ENCODE results near the gene FASTKD3. TPM values are rescaled to one million over a fixed set of nuclear protein-coding genes. Genes with fewer than 3 reads are reported as not detected.

The FASTKD3 gene
- total RNA-seq, 1 experiment from 2014 or later = 16.9 TPM

DNA sequence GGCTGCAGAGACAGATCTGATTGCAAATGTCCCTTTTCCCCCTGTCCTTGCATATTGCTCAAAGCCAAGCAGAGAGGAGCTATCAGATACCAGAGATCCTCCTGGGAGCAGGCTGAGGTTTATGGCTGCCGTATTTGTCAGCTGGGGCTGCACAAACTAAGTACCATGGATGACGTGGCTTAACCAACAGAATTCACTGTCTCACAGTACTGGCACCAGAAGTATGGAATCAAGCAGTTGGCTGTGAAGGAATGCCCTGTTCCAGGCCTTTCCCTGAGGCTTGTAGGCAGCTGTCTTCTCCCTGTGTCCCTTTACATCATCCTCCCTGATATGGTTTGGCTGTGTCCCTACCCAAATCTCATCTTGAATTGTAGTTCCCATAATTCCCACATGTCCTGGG, 20.5 kb downstream of the FASTKD3 start:
- DNase-seq = peak; percentile 72 to 80
- H3K9me3 ChIP-seq (replicated peaks) = no peaks in the 10 kb centered on the region
- peaks cover 11% of the 10 kb centered on the region for H3K4me1 ChIP-seq
- no peaks in the 10 kb centered on the region for H3K36me3 ChIP-seq
- H3K27ac ChIP-seq = peak overlapping the region; percentile 42
- no peak overlapping the region for H3K4me3 ChIP-seq
- no peaks in the 10 kb centered on the region for H3K27me3 ChIP-seq

DNA sequence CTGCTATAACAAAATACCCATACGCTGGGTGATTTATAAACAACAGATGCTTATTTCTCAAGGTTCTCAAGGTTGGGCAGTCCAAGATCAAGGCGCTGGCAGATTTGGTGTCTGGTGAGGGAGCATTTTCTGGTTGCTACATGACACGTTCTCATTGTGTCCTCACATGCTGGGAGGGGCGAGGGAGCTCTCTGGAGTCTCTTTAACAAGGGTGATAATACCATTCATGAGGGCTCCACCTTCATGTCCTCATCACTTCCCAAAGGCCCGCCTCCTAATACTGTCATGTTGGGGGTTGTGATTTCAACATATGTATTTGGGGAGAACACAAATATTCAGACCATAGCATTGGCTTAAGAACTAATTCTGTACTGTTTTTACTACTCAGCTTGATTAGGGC, 22.5 kb downstream of the FASTKD3 start:
- H3K4me1 ChIP-seq = peaks cover 26% of the 10 kb centered on the region
- H3K27ac ChIP-seq = no peak overlapping the region

DNA sequence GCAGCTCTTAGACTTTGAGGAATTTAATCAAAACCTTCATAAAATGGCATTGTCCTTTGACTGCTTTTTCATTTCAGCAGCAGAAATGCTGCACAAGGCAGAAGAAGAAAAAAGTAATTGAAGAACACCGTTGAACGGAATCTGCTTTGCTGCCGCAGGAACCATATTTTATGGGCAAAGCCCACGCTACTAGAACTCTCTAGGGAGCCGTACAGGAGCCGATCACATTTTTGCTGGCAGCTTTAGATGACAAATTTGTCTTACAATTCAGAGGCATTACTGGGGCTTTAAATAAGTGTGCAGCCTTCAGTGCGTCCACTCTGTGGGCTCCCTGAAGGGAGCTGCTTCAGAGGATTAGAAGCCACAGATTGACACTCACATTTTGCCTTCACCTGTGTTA, 23.3 kb downstream of the FASTKD3 start:
- H3K9me3 ChIP-seq (replicated peaks) = 0 out of 2 replicates have a peak, but pooled peaks cover 3% of the 10 kb centered on the region
- H3K27me3 ChIP-seq = no peaks in the 10 kb centered on the region
- peaks cover 26% of the 10 kb centered on the region for H3K4me1 ChIP-seq
- H3K36me3 ChIP-seq = no peaks in the 10 kb centered on the region
- H3K4me3 ChIP-seq = no peak overlapping the region
- no peak for DNase-seq
- H3K27ac ChIP-seq = no peak overlapping the region

More for the DNA sequence above, 22.5 kb downstream of the FASTKD3 start:
- no peaks in the 10 kb centered on the region for H3K27me3 ChIP-seq
- H3K4me3 ChIP-seq = no peak overlapping the region
- DNase-seq = no peak
- H3K36me3 ChIP-seq = no peaks in the 10 kb centered on the region
- no peaks in the 10 kb centered on the region for H3K9me3 ChIP-seq (replicated peaks)

DNA sequence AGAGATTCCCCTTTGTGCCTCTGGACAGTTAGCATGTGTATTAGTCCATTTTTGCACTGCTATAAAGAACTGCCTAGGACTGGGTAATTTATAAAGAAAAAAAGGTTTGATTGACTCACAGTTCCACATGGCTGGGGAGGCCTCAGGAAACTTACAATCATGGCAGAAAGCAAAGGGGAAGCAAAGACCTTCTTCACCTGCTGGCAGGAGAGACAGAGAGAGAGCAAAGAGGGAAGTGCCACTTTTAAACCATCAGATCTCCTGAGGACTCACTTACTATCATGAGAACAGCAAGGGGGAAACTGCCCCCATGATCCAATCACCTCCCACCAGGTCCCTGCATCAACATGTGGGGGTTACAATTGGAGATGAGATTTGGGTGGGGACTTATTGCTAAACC, 23.9 kb downstream of the FASTKD3 start:
- Histone ChIP-seq H3K9me3 (replicated peaks) (0 out of 2 replicates have a peak, but pooled peaks cover 3% of the 10 kb centered on the region), H3K27me3 (no peaks in the 10 kb centered on the region), H3K27ac (no peak overlapping the region), H3K4me3 (no peak overlapping the region), H3K36me3 (no peaks in the 10 kb centered on the region), H3K4me1 (peaks cover 26% of the 10 kb centered on the region)
- no peak for DNase-seq

DNA sequence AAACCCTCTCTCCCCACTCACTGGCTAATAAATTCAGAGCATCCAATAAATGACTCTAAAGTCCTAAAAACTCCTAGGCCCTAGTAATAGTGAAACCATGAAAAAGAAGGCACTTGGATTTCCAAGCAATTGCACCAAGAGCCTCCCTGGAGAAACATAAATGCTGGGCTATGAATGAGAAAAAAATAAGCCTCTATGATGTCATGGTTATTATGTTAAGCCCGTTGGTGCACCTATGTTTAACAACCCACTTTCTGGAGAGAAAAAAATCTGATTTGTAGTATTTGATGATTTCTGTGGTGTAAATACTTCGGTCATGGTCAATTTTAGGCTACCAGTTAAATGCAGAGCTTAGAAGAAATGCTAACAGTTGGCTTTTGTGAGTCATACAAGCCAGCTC, 26.3 kb downstream of the FASTKD3 start:
- H3K27me3 ChIP-seq = no peaks in the 10 kb centered on the region
- DNase-seq = peak; percentile 23 to 74
- H3K4me1 ChIP-seq = peaks cover 36% of the 10 kb centered on the region
- H3K27ac ChIP-seq = peak overlapping the region; percentile 74
- 0 out of 2 replicates have a peak, but pooled peaks cover 6% of the 10 kb centered on the region for H3K9me3 ChIP-seq (replicated peaks)
- no peak overlapping the region for H3K4me3 ChIP-seq
- H3K36me3 ChIP-seq = no peaks in the 10 kb centered on the region

DNA sequence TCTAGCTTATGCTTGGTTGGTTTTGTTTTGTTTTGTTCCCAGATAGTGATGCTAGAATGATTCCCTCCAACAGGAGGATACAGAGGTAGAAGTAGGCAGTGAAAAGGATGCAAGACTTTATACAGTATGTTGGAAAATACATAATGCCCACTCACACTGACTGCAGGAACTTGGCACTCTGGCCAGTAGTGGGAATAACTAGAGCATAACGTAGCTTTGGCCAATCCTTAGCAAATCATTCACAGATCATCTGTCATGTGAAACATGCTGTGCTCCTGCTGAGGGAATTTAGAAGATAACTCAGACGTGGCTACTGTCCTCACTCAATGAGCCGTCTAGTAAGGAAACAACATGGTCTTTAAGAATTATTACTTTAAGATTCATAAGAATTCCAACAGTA, 31.4 kb downstream of the FASTKD3 start:
- peak overlapping the region; percentile 87 for H3K27ac ChIP-seq
- 0 out of 2 replicates have a peak, but pooled peaks cover 6% of the 10 kb centered on the region for H3K9me3 ChIP-seq (replicated peaks)
- H3K27me3 ChIP-seq = no peaks in the 10 kb centered on the region
- no peaks in the 10 kb centered on the region for H3K36me3 ChIP-seq
- DNase-seq = no peak
- no peak overlapping the region for H3K4me3 ChIP-seq
- peaks cover 39% of the 10 kb centered on the region for H3K4me1 ChIP-seq

DNA sequence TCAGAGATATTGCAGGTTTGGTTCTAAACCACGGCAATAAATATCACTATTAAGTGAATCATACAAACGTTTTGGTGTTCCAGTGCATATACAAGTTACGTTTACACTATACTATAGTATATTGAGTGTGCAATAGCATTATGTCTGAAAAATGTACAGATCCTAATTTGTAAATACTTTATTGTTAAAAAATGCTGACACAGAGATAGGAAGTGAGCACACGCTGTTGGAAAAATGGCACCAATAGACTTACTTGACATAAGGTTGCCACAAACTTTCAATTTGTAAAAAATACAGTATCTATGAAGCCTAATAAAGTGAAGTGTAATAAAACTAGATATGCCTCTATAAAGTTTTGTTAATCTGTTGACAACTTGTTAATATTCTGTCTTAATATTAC, 33.8 kb downstream of the FASTKD3 start:
- no peak overlapping the region for H3K4me3 ChIP-seq
- no peaks in the 10 kb centered on the region for H3K36me3 ChIP-seq
- no peak for DNase-seq
- no peaks in the 10 kb centered on the region for H3K27me3 ChIP-seq
- peaks cover 33% of the 10 kb centered on the region for H3K4me1 ChIP-seq
- H3K27ac ChIP-seq = no peak overlapping the region
- H3K9me3 ChIP-seq (replicated peaks) = 0 out of 2 replicates have a peak, but pooled peaks cover 3% of the 10 kb centered on the region

DNA sequence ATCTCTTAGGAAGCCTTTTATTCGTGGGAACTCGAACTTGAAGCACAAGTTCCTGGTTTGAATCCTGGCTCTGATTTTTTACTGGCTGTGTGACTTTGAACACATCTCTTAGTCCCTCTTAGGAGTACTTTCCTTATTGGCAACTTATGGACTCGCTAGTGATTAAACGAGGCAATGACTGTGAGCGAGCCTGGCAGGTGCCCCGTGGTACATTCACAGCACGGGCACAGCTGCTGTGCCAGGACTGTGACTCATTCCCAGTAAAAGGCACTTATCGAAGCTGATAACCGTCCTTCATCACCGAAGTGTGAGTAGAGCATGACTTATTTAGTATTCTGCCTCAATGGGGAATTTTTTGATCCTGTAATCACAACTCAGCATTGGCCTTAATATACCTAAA, 40.6 kb downstream of the FASTKD3 start:
- Histone ChIP-seq H3K9me3 (replicated peaks) (no peaks in the 10 kb centered on the region), H3K36me3 (no peaks in the 10 kb centered on the region), H3K4me1 (no peaks in the 10 kb centered on the region), H3K27me3 (no peaks in the 10 kb centered on the region), H3K27ac (no peak overlapping the region), H3K4me3 (no peak overlapping the region)
- DNase-seq = no peak

DNA sequence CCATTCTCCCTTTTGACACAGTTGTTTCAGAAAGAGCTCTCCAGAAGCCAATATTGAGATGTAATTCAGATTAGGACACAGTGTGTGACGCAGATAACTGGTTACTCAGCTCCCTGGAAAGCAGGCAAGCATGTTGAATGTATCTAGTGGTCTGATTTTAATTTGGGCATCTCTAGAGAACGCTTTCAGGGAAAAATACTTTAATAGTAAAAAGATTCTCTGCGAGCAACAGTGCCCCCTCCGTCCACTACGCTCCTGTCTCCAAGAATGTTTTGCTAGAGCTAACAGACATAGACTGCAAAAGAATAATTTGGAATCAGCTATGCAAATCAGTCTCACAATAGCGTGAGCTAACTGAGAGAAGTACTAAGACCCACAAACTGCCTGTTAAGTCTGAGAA, 41.2 kb downstream of the FASTKD3 start:
- Histone ChIP-seq H3K36me3 (no peaks in the 10 kb centered on the region), H3K27me3 (no peaks in the 10 kb centered on the region)
- no peak for DNase-seq

DNA sequence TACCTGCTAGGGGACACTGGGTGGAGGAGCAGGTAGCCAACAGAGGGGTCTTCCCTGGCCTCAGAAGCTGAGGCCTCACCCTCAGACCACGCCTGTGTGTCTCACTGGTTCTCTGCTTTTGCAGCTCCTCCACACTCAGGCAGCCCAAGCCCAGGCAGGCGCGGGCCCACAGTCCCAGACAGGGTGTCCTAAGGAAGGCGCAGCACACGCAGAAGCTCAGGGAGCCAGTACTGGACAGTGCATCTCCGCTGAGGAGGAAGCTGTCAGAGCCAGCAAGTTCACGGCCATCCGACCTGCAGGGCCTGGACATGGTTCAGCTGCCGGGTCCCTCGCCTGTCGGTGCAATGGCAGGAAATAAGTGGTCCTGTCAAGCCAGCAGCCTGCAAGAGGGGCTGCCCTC, 43.2 kb downstream of the FASTKD3 start:
- no peak for DNase-seq
- Histone ChIP-seq H3K4me1 (no peaks in the 10 kb centered on the region), H3K36me3 (no peaks in the 10 kb centered on the region), H3K4me3 (no peak overlapping the region), H3K27me3 (no peaks in the 10 kb centered on the region), H3K27ac (no peak overlapping the region), H3K9me3 (replicated peaks) (no peaks in the 10 kb centered on the region)

More for the DNA sequence above, 41.2 kb downstream of the FASTKD3 start:
- Histone ChIP-seq H3K4me3 (no peak overlapping the region), H3K9me3 (replicated peaks) (no peaks in the 10 kb centered on the region), H3K27ac (no peak overlapping the region), H3K4me1 (no peaks in the 10 kb centered on the region)

DNA sequence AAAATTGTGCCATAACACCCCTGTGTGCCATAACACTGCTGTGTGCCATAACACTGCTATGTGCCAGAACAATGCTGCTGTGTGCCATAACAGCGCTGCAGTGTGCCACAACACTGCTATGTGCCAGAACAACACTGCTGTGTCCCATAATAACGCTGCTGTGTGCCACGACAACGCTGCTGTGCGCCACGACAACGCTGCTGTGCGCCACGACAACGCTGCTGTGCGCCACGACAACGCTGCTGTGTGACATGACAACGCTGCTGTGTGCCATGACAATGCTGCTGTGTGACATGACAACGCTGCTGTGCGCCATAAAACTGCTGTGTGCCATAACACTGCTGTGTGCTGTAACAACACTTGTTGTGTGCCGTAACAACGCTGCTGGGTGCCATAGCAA, 43.8 kb downstream of the FASTKD3 start:
- Histone ChIP-seq H3K36me3 (no peaks in the 10 kb centered on the region), H3K4me1 (no peaks in the 10 kb centered on the region), H3K4me3 (no peak overlapping the region), H3K27ac (no peak overlapping the region), H3K27me3 (no peaks in the 10 kb centered on the region), H3K9me3 (replicated peaks) (no peaks in the 10 kb centered on the region)
- DNase-seq = no peak

DNA sequence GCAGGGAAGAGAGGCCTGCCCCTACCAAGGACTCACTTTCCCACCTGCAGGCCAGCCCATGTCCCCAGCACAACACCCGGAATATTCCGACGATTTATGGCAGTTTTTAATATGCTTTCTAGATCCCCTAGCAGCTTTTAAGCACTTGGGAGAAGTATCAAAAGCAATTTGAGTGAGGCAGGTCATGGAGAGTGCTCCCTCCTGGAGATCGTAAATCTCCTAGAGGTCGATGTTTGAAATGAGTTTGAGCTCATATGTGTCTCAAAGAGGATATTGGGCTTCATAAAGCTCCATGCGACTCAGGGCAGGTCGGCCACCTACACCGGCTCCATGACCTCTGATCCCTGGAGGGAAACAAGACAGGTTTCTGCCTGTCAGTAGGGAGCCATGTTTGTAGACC, 45.2 kb downstream of the FASTKD3 start:
- H3K27ac ChIP-seq = no peak overlapping the region
- no peaks in the 10 kb centered on the region for H3K9me3 ChIP-seq (replicated peaks)
- H3K4me3 ChIP-seq = no peak overlapping the region
- no peaks in the 10 kb centered on the region for H3K36me3 ChIP-seq
- DNase-seq = no peak
- H3K4me1 ChIP-seq = no peaks in the 10 kb centered on the region
- no peaks in the 10 kb centered on the region for H3K27me3 ChIP-seq

DNA sequence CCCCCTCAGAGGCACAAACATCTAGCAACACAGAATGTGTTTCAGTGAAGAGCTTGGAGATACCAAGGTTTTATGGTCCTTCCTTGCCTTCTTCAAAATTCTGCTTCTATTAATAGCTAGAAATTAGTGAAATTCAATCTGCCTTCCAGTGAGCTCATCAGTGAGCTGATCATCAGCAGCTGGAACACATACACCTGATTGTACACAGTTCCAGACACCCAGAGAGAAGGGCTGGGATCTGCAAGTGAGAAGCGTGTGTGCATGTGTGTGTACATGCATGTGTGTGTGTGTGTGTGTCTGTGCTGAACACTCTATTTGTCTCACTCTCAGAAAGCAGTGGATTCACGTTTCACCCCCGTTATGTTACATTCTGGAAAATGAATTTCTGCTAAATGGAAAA, 46.4 kb downstream of the FASTKD3 start:
- DNase-seq = no peak

DNA sequence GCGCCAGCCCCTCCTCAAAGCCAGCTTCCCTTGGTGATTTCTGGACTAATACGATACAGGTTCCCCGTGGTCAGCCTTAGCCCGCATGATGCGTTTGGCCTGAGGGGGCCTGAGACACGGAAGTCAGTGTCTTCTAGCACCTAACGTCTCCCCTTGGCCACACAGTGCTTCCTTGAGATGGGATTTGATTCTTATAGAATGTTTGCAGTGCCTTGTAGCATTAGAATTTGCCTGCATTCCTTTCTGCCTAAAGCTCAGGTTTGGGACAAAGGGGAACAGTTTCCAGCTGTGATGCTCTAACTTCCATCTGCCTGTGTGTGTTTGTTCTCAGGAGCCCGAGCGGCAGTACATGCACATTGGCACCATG, 52.3 kb downstream of the FASTKD3 start:
- Histone ChIP-seq H3K4me1 (no peaks in the 10 kb centered on the region), H3K27ac (no peak overlapping the region), H3K36me3 (no peaks in the 10 kb centered on the region), H3K27me3 (no peaks in the 10 kb centered on the region), H3K4me3 (no peak overlapping the region), H3K9me3 (replicated peaks) (no peaks in the 10 kb centered on the region)
- DNase-seq = no peak

More for the DNA sequence above, 46.4 kb downstream of the FASTKD3 start:
- no peaks in the 10 kb centered on the region for H3K4me1 ChIP-seq
- H3K27me3 ChIP-seq = no peaks in the 10 kb centered on the region
- H3K4me3 ChIP-seq = no peak overlapping the region
- no peaks in the 10 kb centered on the region for H3K9me3 ChIP-seq (replicated peaks)
- H3K36me3 ChIP-seq = no peaks in the 10 kb centered on the region
- no peak overlapping the region for H3K27ac ChIP-seq

DNA sequence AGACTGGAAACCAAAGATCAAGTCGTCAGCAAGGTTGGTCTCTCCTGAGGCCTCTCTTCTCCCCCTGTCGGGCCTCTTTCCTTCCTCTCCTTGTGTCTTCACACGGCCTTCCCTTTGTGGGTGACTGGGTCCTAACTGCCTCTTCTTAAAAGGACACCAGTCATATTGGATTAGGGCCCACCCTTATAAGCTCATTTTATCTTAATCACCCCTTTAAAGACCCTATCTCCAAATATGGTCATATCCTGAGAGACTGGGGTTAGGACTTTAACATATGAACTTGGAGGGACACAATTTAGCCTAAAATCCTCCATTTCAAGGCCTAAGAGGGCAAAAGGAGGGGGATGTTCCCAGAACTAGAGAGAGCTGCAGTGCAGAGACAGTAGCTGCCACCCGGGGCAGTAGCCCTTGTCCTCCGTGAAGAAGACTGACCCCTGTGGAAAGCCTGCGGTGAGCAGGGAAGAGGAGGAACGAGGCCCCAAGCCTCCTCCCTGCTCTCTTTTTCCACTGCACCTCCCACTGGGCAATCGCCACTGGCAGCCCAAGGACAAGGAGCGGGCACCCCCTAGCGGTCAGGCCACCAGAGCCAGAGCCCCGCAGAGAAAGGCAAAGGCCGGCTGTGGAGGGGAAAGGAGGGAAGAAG, 52.8 kb downstream of the FASTKD3 start:
- no peaks in the 10 kb centered on the region for H3K4me1 ChIP-seq
- H3K27ac ChIP-seq = no peak overlapping the region
- peak; percentile 11 to 12 for DNase-seq
- H3K9me3 ChIP-seq (replicated peaks) = no peaks in the 10 kb centered on the region
- H3K4me3 ChIP-seq = no peak overlapping the region
- no peaks in the 10 kb centered on the region for H3K36me3 ChIP-seq
- H3K27me3 ChIP-seq = no peaks in the 10 kb centered on the region

DNA sequence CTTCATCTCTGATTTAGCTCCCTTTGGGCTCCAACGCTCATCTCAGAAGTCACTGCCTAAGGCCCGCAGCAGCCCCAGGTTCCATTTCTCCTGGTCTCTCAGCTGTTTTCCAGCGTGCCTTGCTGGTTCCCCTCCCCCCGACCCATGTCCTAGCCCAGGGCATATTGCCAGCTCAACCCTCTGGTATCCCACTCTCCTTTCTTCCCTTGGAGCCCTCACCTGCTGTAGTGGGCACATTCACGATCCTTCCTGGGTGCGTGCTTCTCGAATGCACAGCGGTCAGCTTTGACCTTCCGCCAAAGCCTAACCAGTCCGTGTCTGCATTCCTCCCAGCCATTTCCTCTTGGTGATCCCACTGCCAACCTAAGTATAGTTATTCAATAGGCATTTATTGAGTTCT, 54.0 kb downstream of the FASTKD3 start:
- Histone ChIP-seq H3K27me3 (no peaks in the 10 kb centered on the region), H3K27ac (no peak overlapping the region), H3K4me3 (no peak overlapping the region), H3K36me3 (no peaks in the 10 kb centered on the region), H3K4me1 (no peaks in the 10 kb centered on the region), H3K9me3 (replicated peaks) (no peaks in the 10 kb centered on the region)
- DNase-seq = no peak
